ENCODE results near the gene LRRC61.

LRRC61 gene

DNA sequence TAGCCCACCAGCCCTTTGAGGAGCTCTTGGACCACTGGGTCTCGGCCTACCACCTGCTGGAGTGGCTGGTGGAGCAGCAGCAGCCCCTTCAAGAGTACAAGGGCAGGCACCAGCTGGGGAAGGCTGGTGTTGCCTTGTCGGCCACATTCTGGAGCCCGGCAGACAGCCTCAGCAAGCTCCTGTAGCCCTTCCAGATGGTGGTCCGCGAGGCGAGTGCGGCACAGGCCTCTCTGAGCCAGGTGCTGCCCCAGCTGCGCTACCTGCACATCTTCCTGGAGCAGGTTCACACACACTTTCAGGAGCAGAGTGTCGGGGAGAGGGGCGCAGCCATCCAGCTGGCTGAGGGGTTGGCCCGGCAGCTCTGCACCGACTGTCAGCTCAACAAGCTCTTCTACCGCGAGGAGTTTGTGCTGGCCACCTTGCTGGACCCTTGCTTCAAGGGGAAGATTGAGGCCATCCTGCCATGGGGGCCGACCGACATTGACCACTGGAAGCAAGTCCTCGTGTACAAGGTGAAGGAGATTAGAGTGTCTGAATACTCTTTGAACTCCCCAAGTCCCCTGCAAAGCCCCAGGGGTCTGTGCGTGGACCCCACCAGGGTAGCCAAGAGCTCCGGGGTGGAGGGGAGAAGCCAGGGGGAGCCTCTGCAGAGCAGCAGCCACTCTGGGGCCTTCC lies 7.2 kb downstream of the LRRC61 start:
- no peak for DNase-seq (ENCODE audit: low read depth, low spot score)

DNA sequence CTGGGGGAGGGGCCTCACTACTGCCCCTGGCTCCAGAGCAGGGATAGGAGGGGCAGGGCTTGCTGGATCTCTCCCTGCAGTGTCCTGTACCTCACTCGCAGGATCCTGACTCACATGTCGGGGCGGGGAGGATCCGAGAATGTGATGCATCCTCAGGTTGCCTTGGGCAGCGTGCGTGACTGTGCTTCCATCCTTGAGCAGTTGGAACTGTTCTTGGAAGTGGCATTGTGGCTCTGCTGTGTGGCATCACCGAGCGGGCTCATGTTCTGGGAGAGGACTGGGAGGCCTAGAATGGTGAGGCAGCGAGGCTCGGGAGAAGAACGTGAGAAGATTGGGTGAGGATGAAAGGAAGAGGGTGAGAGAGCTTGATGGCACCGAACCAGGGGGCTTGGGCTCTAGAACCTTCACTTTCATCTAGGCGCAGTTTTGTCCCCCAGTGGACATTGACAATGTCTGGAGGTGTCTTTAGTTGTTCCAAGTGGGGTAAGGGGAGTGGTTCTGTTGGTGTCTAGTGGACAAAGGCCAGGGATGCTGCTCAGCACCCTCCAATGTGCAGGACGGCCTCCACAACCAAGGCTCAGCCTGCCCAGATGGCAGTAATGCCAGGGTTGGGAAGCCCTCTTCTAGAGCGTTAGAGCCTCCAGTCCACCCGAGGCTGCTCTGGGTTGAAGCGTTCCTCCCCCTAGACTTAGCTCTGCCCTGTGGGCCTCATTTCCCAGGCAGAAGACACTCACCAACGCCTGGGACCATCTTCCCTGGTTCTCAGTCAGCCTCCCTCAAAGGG lies 9.9 kb downstream of the LRRC61 start:
- DNase-seq (ENCODE audit: low read depth, low spot score) = no peak

DNA sequence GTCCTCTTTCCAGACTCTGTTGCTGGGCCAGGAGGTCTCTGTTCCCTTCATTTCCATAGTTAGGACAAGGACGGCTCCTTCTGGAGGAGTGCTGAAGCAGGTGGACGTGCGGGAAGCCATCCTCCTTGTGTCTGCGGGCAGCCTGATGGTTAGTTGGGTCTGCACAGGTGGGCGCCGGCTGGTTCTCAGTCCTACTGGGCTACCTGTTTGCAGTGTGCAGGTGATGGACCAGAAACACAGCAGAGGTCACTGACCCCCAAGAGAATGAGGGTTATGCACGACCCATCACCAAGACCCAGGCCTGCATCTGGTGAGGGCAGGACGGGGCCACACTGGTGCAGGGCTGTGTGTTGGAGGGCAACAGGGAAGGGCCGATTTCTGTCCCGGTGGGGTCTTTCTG lies 10.5 kb downstream of the LRRC61 start:
- no peak for DNase-seq (ENCODE audit: low read depth, low spot score)

DNA sequence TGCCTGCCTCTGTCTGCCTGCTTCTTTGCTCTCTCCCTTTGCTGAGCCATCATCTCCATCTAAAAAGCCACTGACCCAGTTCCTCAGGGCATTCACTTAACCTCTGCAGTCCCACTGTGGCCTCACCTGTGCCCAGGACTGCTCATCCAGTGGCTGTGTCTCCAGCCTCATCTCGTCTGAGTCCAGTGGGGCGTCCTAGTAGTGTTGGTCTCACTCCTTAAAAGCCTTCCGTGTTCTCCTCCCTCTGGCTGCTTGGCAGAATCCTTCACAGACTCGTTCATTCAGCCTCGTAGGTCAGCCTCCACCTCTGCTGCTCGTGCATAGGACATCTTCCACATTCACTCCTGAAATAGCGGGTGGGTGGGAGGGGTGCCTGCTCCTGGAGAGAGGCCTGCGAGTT lies 11.0 kb downstream of the LRRC61 start:
- DNase-seq (ENCODE audit: low read depth, low spot score) = no peak

DNA sequence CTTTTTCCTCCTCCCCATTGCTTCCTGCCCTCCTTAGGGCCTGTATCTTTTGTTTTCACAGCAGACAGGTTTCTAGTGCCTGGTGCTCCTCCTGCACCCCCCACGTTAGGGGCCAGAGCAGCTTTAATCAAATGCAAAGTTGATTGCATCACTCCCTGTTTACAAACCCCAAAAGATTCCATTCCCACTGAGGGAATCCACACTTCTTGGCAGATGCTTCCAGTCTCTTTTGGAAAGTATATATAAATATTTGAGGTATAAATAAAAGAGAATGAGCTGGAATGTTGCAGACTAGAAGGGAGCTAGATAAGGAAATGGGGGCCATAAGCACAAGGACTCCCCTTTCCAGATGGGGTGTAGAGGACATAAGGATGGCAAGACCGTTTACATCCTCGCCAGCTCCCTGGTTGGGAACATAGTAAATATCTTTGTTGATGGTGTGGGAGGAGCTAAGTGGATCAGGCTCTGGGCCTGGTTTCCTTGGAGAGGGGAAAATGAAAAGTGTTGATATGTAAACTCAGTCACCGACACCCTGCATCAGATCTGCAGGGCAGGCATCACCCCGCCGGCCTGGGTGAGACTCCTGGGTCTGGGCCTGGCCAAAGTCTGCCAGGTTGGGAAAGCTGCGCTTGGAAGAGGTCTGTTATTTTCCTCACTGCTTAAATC lies 12.1 kb downstream of the LRRC61 start:
- peak; percentile 81 for DNase-seq (ENCODE audit: low read depth, low spot score)

DNA sequence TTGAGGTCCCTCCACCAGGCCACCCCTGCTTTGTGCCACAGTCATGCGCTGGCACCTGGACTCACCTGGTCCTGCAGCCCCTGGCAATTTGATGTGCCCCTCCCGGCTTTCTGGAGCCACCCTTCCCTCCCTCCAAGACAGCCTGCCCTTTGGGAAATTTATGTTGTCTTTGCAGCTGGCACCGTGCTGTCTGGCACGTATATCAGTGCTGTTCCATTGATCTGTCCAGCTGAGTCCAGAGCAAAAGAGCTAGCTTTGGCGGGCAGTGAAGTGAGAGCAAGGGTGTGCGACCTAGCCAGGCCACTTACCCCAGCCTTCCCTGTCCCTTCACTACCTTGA lies 12.6 kb downstream of the LRRC61 start:
- DNase-seq (ENCODE audit: low read depth, low spot score) = no peak

DNA sequence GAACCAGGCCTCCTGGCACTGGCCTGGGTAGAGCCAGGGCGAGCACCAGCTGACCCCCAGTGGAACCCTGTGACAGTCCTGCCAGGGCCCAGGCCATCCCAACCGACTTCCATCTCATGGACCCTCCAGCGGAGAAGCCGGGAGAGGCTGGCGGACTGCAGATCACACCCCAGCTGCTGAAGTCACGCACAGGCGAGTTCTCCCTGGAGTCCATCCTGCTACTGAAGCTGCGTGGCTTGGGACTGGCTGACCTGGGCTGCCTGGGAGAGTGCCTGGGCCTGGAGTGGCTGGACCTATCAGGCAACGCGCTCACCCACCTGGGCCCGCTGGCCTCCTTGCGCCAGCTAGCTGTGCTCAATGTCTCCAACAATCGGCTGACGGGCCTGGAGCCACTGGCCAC lies 13.6 kb downstream of the LRRC61 start:
- no peak for DNase-seq (ENCODE audit: low read depth, low spot score)

DNA sequence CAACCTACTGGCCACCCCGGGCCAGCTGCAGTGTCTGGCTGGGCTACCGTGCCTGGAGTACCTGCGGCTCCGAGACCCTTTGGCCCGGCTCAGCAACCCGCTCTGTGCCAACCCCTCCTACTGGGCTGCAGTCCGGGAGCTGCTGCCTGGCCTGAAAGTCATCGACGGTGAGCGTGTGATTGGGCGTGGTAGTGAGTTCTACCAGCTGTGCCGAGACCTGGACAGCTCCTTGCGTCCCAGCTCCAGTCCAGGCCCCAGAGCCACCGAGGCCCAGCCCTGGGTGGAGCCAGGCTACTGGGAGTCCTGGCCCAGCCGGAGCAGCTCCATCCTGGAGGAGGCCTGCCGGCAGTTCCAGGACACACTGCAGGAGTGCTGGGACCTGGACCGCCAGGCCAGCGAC lies 14.0 kb downstream of the LRRC61 start:
- no peak for DNase-seq (ENCODE audit: low read depth, low spot score)

DNA sequence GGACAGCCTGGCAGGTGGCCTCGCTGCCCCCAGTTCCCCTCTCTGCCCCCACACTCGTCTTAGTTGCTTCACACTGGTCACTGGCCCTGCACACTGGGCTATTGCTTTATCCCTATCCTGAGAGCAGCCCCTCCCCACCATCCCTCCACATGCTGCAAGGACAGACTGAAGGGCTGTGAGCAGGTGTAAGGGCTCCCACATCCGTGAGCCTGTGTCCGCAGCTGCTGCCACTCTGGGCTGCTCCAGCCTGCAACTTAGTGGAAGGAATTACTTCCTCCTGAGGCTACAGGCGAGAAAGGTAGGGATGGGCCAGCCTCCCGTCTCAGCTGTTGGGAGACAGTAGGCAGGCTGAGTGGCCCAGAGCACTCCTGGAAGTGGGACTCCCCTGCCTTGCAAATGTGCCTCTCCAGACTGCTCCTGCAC lies 14.5 kb downstream of the LRRC61 start:
- DNase-seq (ENCODE audit: low read depth, low spot score) = no peak

DNA sequence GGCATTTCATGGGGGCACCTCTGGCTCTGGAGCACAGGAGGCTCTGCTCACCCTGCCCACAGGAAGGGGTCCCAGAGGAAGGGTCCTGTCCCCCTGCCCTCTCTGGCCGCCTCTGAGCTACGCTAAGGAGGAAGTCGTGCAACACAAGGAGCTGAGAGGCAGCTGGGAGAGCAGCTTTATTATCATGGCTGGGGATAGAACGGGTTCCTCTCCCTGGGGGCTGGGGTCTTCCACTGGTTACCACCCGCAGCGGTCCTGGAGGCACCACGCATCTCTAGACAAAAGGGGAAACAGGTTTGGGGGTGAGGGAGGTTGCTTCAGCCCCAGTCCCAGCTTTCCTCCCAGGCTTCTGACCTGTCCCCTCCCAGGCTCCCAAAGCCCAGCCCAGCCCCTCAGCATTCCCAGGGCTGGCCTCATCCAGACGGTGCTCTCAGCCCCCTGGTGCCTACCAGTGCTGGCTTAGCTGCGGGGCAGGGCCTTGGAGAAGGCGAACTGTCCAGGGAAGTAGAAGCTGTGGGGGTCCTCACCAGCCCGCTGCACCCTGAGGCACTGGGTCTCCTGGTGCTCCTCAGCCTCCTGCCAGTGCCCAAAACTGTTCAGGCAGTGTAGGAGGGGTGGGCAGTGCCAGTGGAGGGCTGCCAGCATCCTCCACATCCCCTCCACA lies 15.1 kb downstream of the LRRC61 start:
- DNase-seq (ENCODE audit: low read depth, low spot score) = no peak

DNA sequence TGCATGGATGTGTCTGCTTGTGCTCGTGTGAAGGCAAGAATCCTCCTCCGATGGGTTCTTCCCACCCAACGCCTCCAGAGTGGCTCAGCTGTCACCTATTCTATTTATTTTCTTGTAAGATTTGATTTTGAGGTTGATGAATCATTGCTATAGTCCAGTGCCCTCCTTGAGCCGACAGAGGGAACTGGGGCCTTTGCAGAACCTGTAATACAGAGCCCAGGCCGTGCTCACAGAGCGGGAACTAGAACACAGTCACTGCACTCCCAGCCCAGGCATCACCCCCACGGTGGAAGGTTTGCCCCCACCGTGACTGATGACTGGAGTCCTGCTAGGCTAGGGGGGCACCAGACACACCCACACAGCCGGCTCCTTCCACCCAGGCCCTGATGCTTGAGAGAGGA lies 16.3 kb downstream of the LRRC61 start:
- DNase-seq (ENCODE audit: low read depth, low spot score) = peak; percentile 38

DNA sequence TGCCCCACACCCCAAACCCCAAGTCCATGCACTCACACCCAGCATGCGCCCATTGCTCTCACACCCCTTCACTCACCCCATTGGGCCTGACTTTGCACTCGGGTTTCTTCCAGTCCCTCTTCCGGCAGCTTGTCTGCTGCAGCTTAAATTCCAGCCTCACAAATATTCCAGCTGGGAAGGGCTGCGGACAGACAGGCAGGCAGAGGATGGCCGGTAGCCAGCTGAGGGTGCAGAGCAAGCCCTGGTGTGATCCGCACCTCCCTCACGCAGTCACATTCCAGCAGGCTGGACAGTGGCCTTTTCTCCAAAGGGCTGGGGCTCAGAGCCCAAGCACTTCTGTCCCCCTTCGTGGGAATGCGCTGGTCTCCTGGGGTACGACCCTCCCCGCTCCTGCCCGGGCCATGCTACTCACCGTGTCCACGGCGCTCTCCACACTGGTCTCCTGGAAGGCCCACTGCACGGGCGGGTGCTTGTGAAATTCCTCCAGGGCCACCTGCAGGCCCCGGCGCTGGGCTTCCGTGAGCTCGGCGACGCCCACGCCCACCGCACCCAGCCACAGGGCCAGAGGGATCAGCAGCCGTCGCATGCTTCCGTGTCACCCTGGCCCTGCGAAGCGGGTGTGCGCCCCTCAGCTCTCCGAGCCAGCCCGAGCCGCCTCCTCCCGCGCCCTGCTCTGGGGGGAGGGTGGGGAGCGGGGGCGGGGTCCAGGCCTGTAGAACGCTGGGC lies 17.0 kb downstream of the LRRC61 start:
- DNase-seq (ENCODE audit: low read depth, low spot score) = peak; percentile 82

DNA sequence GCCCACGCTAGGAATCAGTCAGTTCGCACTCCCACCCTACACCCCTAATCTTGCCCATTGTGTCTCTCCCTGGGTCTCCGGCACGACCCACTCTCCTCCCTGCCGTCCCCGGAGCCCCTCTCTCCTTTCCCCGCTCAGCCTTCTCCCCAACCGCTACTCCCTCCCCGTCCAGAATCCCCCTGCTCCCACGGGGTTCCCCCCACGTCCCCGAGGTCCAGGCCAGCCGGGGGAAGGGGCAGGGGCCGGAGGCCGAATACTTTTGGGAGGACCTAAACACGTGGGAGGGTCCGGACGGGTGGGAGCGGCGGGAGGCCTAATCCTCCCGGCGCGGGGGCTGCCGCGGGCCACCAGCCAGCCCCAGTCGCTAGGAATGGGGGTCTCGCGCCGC lies 17.7 kb downstream of the LRRC61 start:
- DNase-seq (ENCODE audit: low read depth, low spot score) = no peak

DNA sequence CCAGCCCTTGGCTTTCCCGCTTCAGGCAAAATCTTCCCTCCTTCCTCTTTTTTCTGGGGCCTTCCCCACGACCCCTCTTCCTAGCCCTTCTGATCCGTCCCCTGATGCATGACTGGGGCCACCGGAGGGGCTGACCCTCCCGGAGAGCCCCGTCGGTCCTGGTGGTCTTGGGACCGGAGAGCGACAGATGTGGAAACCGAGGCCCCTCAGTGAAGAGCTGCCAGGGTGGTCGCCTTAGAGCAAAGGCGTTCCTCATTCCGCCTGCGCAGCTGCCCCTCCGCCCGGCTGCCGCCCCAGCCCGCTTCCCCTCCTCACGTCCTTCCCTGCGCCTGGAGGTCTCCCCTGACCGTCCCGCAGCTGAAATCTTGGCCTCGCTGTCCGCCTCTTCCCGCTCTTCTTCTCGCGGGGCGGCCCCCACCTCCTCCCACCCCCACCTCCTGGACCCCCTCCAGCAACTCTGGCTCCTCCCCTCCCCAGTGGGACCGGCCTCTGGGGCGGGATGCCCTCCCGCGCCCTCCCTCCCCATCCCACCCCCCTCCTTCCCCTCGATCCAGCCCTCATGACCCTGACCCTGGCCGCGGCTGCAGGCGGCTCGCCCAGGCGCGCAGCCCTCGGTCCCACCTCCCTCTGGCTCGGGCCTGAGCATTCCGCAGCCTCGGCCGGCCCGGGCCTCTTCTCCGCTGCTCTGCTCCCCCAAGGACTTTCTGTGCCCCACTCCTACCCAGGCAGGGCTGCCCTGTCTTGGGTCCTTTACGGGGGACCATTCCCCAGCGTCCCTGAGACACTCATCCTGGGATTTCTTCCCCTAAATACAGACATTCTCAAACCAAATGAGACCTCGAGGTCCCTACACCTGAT lies 18.3 kb downstream of the LRRC61 start, which contains the start of gene RARRES2:
TSS of gene RARRES2 (minus strand) at position 367 of the 858 bp plus-strand sequence. CDS start 1,020 bp downstream, outside the sequence.
- DNase-seq (ENCODE audit: low read depth, low spot score) = no peak

DNA sequence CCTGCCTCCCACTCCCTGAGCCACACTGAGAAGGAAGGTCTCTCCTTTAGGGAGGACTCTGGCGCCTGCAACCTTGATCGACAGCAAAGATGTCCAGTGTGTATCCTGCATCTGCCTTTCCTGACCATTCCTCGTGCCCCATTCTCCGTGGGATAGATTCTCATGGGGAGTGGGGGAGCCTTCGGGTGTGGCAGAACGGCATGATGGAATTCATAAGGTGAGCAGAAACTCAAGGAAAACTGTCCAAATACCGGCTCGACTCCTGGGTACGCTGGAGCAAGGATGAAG lies 18.9 kb downstream of the LRRC61 start:
- no peak for DNase-seq (ENCODE audit: low read depth, low spot score)

DNA sequence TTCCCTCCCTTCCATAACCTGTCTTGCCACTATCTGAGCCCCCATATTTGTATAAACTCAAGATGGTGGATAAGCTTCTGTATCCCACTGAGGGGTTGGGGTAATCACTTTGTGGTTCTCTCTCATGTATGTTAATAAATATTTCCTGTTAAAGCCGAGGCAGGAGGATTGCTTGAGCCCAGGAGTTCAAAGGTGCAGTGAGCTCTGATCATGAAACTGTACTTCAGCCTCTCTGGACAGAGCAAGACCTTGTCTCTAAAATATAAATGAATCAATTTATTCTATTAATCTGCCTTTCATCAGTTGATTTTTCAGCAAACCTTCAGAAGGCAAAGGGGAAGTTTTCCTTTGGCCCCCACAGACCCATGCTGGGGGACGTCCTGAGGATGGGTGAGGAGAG lies 20.1 kb downstream of the LRRC61 start:
- no peak for DNase-seq (ENCODE audit: low read depth, low spot score)

DNA sequence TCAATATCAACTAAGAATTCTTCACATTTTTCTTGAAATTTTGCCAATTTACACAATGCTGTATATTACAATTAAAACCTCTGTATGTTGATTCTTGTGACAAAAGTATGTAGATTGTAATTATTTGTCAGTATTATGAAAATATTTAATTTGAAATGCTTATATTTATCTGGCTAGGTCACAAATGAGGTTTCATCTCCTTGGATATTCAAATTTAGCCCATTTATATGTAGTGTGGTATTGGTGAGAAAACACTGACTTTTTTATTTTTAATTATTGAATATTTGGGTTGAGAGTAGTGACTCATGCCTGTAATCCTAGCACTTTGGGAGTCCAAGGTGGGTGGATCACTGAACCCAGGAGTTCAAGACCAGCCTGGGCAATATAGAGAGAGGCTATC lies 21.1 kb downstream of the LRRC61 start:
- DNase-seq (ENCODE audit: low read depth, low spot score) = no peak

DNA sequence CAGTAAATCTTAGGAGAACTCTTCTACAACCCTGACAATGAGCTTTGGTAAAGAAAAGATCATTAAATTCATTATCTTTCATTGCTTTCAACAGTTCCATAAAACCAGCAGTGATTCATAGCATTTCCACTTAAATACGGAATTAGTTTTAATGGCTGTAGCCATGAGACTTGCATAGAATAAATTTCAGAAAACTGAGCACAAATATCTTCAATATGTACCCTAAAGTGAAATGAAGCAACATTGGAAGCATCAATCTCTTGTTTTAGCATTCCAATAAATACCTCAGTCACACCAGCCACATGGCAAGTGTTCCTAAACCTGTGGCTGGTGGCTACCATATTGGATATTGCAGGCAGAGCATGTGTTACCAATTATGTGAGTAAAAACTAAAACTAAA lies 21.9 kb downstream of the LRRC61 start:
- DNase-seq (ENCODE audit: low read depth, low spot score) = no peak

DNA sequence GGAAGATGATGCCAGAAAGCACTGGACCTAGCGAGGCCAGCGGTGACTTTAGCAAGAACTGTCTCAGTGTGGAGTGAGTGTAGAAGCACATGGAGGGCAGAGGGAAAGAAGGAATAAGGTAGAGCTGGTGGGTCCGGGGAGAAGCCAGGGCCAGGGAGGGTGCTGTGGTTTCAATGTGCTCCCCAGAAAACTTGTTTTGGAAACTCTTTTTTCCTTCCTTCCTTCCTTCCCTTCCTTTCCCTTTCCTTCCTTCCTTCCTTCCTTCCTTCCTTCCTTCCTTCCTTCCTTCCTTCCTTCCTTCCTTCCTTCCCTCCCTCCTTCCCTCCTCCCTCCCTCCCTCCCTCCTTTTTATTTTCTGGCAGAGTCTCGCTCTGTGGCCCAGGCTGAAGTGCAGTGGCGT lies 23.8 kb downstream of the LRRC61 start:
- no peak for DNase-seq (ENCODE audit: low read depth, low spot score)

DNA sequence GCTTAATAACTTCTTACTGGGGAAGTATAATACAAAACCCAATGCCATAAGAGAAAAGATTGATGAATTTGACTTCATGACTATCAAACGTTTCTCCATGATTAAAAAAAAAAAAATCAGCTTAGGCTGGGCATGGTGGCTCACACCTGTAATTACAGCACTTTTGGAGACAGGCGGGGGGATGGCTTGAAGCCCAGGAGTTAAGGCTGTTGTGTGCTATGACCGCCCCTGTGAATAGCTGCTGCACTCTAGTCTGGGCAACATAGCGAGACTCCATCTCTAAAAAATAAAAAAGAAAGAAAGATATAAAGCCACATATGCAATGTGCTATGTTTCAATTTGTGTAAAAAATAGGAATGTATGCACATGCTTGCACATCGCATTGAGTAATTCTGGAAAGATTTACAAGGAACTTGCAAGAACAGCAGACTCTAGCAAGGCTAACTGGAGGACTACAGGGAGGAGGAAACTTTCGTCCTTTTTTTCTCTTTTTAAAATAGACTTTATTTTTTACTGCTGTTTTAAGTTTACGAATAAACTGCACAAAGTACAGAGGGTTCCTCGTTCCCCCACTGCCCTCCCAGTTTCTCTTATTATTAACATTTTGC lies 28.5 kb downstream of the LRRC61 start:
- DNase-seq (ENCODE audit: low read depth, low spot score) = no peak

DNA sequence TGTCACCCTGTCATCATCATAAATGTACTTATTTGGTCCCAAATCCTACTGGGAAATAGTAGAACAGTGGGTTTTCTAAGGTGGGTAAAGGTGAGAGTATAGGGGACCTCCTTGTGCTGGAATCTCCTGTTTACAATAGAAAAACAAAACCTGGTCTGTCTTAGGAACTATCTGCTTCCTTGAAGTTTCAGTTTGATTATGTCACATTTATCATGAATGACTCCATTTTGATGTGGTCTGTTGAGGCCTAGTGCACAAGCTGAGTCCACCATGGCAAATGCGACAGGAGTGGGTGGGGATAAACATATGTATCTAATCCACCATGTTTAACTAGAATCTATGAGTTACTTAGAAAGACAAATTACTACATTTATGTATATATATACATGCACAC lies 32.5 kb downstream of the LRRC61 start:
- DNase-seq (ENCODE audit: low read depth, low spot score) = no peak
